ENCODE data around the gene HCRTR2. TPM values are rescaled to one million over a fixed set of nuclear protein-coding genes. Genes with fewer than 3 reads are reported as not detected.

HCRTR2 gene
- total RNA-seq, 1 experiment from 2014 or later, result not detected

DNA sequence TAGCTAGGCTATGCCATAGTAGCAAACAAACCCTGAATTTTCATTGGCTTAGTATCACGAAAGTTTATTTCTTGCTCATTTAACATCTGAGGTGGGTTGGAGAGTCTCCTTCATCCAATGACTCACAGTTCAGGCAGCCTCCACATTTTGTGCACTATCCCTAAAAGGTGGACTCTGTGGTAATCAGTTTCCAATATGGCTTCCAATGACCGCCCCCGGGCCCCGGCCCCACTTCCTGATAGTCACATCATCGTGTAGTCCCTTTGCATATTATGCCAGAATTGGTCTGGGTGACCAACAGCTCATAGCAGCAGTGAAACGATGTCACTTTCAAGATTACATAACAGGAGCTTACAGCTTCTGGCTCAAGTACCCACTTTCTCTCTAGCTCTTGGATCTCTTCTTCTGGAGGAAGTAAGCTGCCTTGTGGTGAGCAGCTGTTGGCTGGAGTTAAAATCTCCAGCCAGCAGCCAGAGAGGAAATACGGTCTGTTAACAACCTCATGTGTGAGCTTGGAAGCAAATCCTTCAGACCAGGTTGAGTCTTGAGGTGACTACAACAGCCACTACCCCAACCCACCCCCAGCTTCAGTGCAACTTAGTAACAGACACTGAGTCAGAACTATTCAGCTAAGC is 7.8 kb downstream of the HCRTR2 start:
- Mint-ChIP-seq H3K36me3 (ENCODE audit: insufficient read depth, unreplicated experiment) (no peaks in the 10 kb centered on the region), H3K4me1 (ENCODE audit: low read depth, unreplicated experiment) (no peaks in the 10 kb centered on the region), H3K9me3 (ENCODE audit: low read depth, unreplicated experiment) (no peaks in the 10 kb centered on the region), H3K27me3 (ENCODE audit: unreplicated experiment) (no peaks in the 10 kb centered on the region), H3K27ac (ENCODE audit: unreplicated experiment) (no peak overlapping the region), H3K4me3 (ENCODE audit: low read depth, unreplicated experiment) (no peak overlapping the region)
- CTCF ChIA-PET, result no interaction called here
- no peak for DNase-seq
- BruUV-seq (replicated peaks), result no TSS peak
- TF ChIP-seq CTCF (IDR thresholded peaks at IDR 0.05; ENCODE audit: unreplicated experiment), result no peak
- intact Hi-C loops (cut with micrococcal nuclease; ENCODE audit: unreplicated experiment), result no loop called here

- Mint-ChIP-seq H3K4me1 (ENCODE audit: low read depth, unreplicated experiment) (no peaks in the 10 kb centered on the region), H3K4me3 (ENCODE audit: low read depth, unreplicated experiment) (no peak overlapping the region), H3K27me3 (ENCODE audit: unreplicated experiment) (no peaks in the 10 kb centered on the region), H3K36me3 (ENCODE audit: insufficient read depth, unreplicated experiment) (no peaks in the 10 kb centered on the region), H3K9me3 (ENCODE audit: low read depth, unreplicated experiment) (no peaks in the 10 kb centered on the region), H3K27ac (ENCODE audit: unreplicated experiment) (no peak overlapping the region)
- BruUV-seq (replicated peaks), result no TSS peak
- CTCF ChIA-PET, result no interaction called here
- TF ChIP-seq CTCF (IDR thresholded peaks at IDR 0.05; ENCODE audit: unreplicated experiment), result no peak
- intact Hi-C loops (cut with micrococcal nuclease; ENCODE audit: unreplicated experiment), result no loop called here
- no peak for DNase-seq
These were observed 10.6 kb downstream of the HCRTR2 start for GRCh38 chr6:55184782-55185530.

DNA sequence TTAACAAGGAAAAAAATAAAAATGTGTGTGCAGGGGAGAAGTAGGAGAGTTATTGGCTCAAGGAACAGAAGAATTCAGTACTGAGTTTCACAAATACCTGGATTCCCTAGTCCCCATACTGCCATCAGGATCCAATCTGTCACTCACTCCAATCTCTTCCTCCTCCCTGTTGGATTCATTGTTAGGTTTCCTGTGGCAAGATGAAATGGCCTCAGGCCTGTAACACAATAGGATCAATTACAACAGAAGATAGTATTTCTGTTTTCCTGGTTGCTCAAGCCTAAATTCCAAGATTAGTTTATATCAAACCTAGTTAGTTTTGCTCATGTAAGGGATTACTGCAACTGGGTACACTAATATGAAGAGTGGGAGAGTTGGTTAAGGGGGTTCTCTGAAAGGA is 24.4 kb downstream of the HCRTR2 start:
- CTCF ChIA-PET, result no interaction called here
- Mint-ChIP-seq H3K4me3 (ENCODE audit: low read depth, unreplicated experiment) (no peak overlapping the region), H3K9me3 (ENCODE audit: low read depth, unreplicated experiment) (no peaks in the 10 kb centered on the region), H3K27me3 (ENCODE audit: unreplicated experiment) (no peaks in the 10 kb centered on the region), H3K36me3 (ENCODE audit: insufficient read depth, unreplicated experiment) (no peaks in the 10 kb centered on the region), H3K27ac (ENCODE audit: unreplicated experiment) (no peak overlapping the region), H3K4me1 (ENCODE audit: low read depth, unreplicated experiment) (peaks cover 8% of the 10 kb centered on the region)
- no peak for TF ChIP-seq CTCF (IDR thresholded peaks at IDR 0.05; ENCODE audit: unreplicated experiment)
- no peak for DNase-seq
- intact Hi-C loops (cut with micrococcal nuclease; ENCODE audit: unreplicated experiment), result loop anchor here (2.0 kb wide), 1 partner anchor 20 kb away; no protein-coding TSS in a partner anchor
- no TSS peak for BruUV-seq (replicated peaks)

DNA sequence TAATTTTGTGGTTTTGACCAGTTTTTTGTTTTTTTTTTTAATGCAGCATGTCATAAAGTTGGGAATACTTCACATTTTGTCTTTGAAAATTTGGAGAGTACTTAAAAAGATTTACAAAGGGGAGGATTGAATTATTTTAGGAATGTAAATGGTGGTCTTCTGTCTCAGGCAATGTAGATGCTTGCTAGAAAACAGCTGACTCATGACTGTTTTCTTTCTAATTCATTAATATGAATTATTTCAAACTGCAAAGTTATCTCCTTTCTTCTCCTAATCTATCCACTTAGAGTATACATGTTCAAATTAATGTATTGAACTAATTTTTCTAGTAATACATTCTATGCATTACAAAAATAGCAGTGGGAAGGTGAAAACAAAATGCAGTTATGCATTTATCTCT is 24.9 kb downstream of the HCRTR2 start:
- Mint-ChIP-seq H3K4me1 (ENCODE audit: low read depth, unreplicated experiment) (peaks cover 8% of the 10 kb centered on the region), H3K4me3 (ENCODE audit: low read depth, unreplicated experiment) (no peak overlapping the region), H3K36me3 (ENCODE audit: insufficient read depth, unreplicated experiment) (no peaks in the 10 kb centered on the region), H3K27ac (ENCODE audit: unreplicated experiment) (no peak overlapping the region), H3K9me3 (ENCODE audit: low read depth, unreplicated experiment) (no peaks in the 10 kb centered on the region), H3K27me3 (ENCODE audit: unreplicated experiment) (no peaks in the 10 kb centered on the region)
- intact Hi-C loops (cut with micrococcal nuclease; ENCODE audit: unreplicated experiment), result loop anchor here (2.0 kb wide), 1 partner anchor 20 kb away; no protein-coding TSS in a partner anchor
- CTCF ChIA-PET, result no interaction called here
- TF ChIP-seq CTCF (IDR thresholded peaks at IDR 0.05; ENCODE audit: unreplicated experiment), result no peak
- no TSS peak for BruUV-seq (replicated peaks)
- no peak for DNase-seq

Measured in Calu3 (cell line).